Effector memory CD8-positive, alpha-beta T cell (primary cell): Measurements from ENCODE around the gene HSPA1L.
A peak's percentile ranks its signal among the peaks of the same experiment; 100 is the strongest.
"Not testable (repeated sequence)": the region's sequence is repeated elsewhere in the genome, so short reads cannot be mapped to it uniquely, and the experiment has no call there.

Experiments used
- ATAC-seq: fragments of 150-1000 bp; cut with Tn5 transposase; replicated peaks from 2 replicates; pipeline ENCODE4 v1.10.0; 2021; ENCODE audit warnings: mild to moderate bottlenecking, moderate library complexity
- DNase-seq, 3 experiments: peaks; one replicate each; pipeline ENCODE4 v3.0.0; 2021
- H3K27ac Mint-ChIP-seq, 2 donors: one replicate each; pipeline ENCODE4 v1.8.0; 2022; ENCODE audit warnings: mild to moderate bottlenecking in 2 of 2, mixed read lengths in 2 of 2, moderate library complexity in 2 of 2
- H3K27me3 Mint-ChIP-seq, 2 donors: one replicate each; pipeline ENCODE4 v1.8.0; 2022; ENCODE audit warnings: mixed read lengths in 2 of 2
- H3K36me3 Mint-ChIP-seq: one replicate; pipeline ENCODE4 v1.8.0; 2022; ENCODE audit warnings: mild to moderate bottlenecking, moderate library complexity, mixed read lengths; ENCODE audit not compliant: insufficient read depth
- H3K4me1 Mint-ChIP-seq, 2 donors: one replicate each; pipeline ENCODE4 v1.8.0; 2022; ENCODE audit warnings: low read depth in 2 of 2, mixed read lengths in 2 of 2
- H3K4me3 Mint-ChIP-seq, 2 donors: one replicate each; pipeline ENCODE4 v1.8.0; 2022; ENCODE audit warnings: mild to moderate bottlenecking in 2 of 2, mixed read lengths in 2 of 2, moderate library complexity in 2 of 2
- H3K9me3 Mint-ChIP-seq, 2 donors: one replicate each; pipeline ENCODE4 v1.8.0; 2022; ENCODE audit warnings: mixed read lengths in 2 of 2

Gene HSPA1L

GRCh38 chr6:31831350-31832215 is 16.5 kb upstream of the HSPA1L start:
- peak overlapping the region; percentile 87 to 88 for H3K4me3 Mint-ChIP-seq
- H3K9me3 Mint-ChIP-seq = no peaks in the 10 kb centered on the region
- H3K27ac Mint-ChIP-seq = peak overlapping the region in 1 of 2 donors; percentile 44
- ATAC-seq = no peak
- H3K36me3 Mint-ChIP-seq = peaks cover 34% of the 10 kb centered on the region
- H3K27me3 Mint-ChIP-seq = no peaks in the 10 kb centered on the region
- no peak for DNase-seq
- peaks cover 29 to 39% of the 10 kb centered on the region in 2 donors for H3K4me1 Mint-ChIP-seq

DNA sequence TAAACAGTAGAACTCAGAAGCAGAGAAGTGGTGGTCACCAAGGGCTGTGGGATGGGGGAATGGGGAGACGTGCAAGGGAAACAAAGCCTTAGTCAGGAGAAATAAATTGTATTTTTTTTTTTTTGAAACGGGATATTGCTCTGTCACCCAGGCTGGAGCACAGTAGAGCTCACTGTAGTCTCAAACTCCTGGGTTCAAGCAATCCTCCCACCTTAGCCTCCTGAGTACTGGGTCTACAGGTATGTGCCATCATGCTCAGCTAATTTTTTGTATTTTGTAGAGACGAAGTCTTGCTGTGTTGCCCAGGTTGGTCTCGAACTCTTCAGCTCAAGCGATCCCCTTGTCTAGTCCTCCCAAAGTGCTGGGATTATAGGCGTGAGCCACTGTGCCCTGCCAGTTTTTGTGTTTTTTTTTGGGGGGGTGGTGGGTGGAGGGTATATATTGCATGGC is 15.8 kb upstream of the HSPA1L start:
- H3K27me3 Mint-ChIP-seq = no peaks in the 10 kb centered on the region
- H3K27ac Mint-ChIP-seq = peak overlapping the region; percentile 90 to 93
- H3K4me3 Mint-ChIP-seq = peak overlapping the region; percentile 87 to 88
- H3K9me3 Mint-ChIP-seq = no peaks in the 10 kb centered on the region
- ATAC-seq = no peak
- DNase-seq = no peak
- H3K4me1 Mint-ChIP-seq = peaks cover 23 to 35% of the 10 kb centered on the region in 2 donors
- peaks cover 28% of the 10 kb centered on the region for H3K36me3 Mint-ChIP-seq

DNA sequence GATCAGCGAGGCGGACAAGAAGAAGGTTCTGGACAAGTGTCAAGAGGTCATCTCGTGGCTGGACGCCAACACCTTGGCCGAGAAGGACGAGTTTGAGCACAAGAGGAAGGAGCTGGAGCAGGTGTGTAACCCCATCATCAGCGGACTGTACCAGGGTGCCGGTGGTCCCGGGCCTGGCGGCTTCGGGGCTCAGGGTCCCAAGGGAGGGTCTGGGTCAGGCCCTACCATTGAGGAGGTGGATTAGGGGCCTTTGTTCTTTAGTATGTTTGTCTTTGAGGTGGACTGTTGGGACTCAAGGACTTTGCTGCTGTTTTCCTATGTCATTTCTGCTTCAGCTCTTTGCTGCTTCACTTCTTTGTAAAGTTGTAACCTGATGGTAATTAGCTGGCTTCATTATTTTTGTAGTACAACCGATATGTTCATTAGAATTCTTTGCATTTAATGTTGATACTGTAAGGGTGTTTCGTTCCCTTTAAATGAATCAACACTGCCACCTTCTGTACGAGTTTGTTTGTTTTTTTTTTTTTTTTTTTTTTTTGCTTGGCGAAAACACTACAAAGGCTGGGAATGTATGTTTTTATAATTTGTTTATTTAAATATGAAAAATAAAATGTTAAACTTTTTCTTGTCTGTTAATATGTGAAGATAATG is 14.7 kb upstream of the HSPA1L start:
- peak overlapping the region; percentile 90 to 93 for H3K27ac Mint-ChIP-seq
- DNase-seq = no peak
- H3K27me3 Mint-ChIP-seq = no peaks in the 10 kb centered on the region
- H3K4me1 Mint-ChIP-seq = peaks cover 17 to 33% of the 10 kb centered on the region in 2 donors
- H3K36me3 Mint-ChIP-seq = peaks cover 20% of the 10 kb centered on the region
- peak overlapping the region; percentile 87 to 88 for H3K4me3 Mint-ChIP-seq
- peak; percentile 31 for ATAC-seq
- no peaks in the 10 kb centered on the region for H3K9me3 Mint-ChIP-seq

- Mint-ChIP-seq H3K27ac (peak within 1 kb of the TSS; percentile 96 to 97), H3K4me3 (peak within 1 kb of the TSS; percentile 96 to 97)
- DNase-seq = peak; percentile 69 to 75 (median 73)
These were observed 12.4 kb upstream of the HSPA1L start, which contains the start of gene HSPA1B for GRCh38 chr6:31827286-31828079. Gene HSPA1B (plus strand): TSS chr6:31827738. CDS start chr6:31827951, 213 bp downstream.

GRCh38 chr6:31826793-31827285 is 11.8 kb upstream of the HSPA1L start:
- Mint-ChIP-seq H3K9me3 (no peaks in the 10 kb centered on the region), H3K27me3 (no peaks in the 10 kb centered on the region), H3K4me3 (peak overlapping the region; percentile 96 to 97), H3K27ac (peak overlapping the region; percentile 96 to 97), H3K4me1 (peaks cover 23 to 45% of the 10 kb centered on the region in 2 donors), H3K36me3 (peaks cover 18% of the 10 kb centered on the region)
- ATAC-seq = peak; percentile 11
- no peak for DNase-seq

More at GRCh38 chr6:31827286-31828079, 12.4 kb upstream of the HSPA1L start, which contains the start of gene HSPA1B:
- no peaks in the 10 kb centered on the region for H3K27me3 Mint-ChIP-seq
- peak; percentile 67 for ATAC-seq
- peaks cover 12% of the 10 kb centered on the region for H3K36me3 Mint-ChIP-seq
- H3K9me3 Mint-ChIP-seq = no peaks in the 10 kb centered on the region
- peaks cover 18 to 39% of the 10 kb centered on the region in 2 donors for H3K4me1 Mint-ChIP-seq

DNA sequence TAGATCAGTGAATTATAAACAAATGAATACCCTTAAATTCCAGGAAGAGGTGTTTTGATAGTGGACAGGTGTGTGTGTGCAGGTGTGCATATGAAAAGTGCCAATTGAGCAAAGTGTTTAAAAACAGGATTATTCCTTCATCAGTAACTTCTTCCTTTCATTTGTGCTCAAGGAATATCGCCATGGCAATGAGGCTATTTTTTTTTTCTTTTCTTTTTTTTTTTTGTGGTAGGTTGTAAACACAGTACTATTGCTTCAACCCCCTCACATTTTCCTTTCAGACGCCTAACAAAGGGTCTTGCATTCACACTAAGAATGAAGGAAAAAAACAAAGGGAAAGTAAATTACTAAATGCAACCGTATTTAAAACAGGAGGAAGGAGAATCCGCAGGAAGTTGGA is 10.5 kb upstream of the HSPA1L start:
- Mint-ChIP-seq H3K27ac (peak overlapping the region; percentile 96 to 97), H3K9me3 (no peaks in the 10 kb centered on the region), H3K36me3 (peaks cover 21% of the 10 kb centered on the region), H3K4me3 (peak overlapping the region; percentile 96 to 97), H3K27me3 (no peaks in the 10 kb centered on the region), H3K4me1 (peaks cover 25 to 46% of the 10 kb centered on the region in 2 donors)
- DNase-seq (no peak), ATAC-seq (no peak)

GRCh38 chr6:31823592-31824196 is 8.6 kb upstream of the HSPA1L start:
- Mint-ChIP-seq H3K27ac (peak overlapping the region; percentile 35 to 95), H3K4me1 (peaks cover 28 to 40% of the 10 kb centered on the region in 2 donors)

DNA sequence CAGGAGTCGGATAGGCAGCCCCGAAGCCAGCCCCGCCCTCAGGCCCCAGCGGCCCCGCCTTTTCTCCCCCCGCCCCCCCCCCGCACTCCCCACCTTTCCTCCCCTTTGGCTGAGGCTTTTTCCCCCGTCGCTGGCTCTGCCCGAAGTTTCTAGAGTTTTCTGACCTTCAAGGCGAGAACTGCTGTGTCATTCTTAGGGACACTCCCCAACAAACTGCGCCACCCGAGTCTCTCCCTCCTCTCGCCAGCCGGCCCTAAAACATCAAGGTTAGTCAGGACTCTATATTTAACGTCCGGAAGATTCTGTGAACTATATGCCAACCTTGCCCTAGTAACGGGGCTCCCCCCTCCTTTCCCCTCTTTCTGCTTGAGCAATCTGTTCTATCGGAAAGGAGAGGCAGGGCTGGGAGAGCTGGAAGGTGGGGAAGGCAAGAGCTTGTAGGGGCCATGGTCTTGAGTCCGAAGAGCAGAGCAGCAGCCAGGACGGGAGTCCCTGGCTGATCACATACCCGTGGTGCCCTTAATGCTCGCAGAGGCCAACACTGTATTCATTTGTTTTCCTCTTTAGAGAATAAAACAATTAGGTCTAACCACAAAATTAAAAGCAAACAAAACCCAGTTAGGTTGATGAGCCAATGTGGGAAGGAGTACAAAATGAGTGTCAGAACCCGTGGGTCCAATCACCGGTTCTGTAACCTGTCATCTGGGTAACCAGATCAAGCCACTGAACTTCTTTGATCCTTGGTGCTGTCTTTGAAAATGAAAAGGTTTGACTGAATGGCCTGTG is 7.1 kb upstream of the HSPA1L start:
- Mint-ChIP-seq H3K27me3 (no peaks in the 10 kb centered on the region), H3K36me3 (peaks cover 23% of the 10 kb centered on the region), H3K4me1 (peaks cover 35 to 52% of the 10 kb centered on the region in 2 donors), H3K9me3 (no peaks in the 10 kb centered on the region), H3K27ac (peak overlapping the region; percentile 95 to 98), H3K4me3 (peak overlapping the region; percentile 89 to 95)
- peak; percentile 51 for ATAC-seq
- peak; percentile 37 to 47 (median 41) for DNase-seq

More at GRCh38 chr6:31823592-31824196, 8.6 kb upstream of the HSPA1L start:
- not testable (repeated sequence) for H3K27me3 Mint-ChIP-seq, H3K9me3 Mint-ChIP-seq, DNase-seq, ATAC-seq
- H3K36me3 Mint-ChIP-seq = peaks cover 21% of the 10 kb centered on the region
- H3K4me3 Mint-ChIP-seq = peak overlapping the region in 1 of 2 donors; percentile 21

DNA sequence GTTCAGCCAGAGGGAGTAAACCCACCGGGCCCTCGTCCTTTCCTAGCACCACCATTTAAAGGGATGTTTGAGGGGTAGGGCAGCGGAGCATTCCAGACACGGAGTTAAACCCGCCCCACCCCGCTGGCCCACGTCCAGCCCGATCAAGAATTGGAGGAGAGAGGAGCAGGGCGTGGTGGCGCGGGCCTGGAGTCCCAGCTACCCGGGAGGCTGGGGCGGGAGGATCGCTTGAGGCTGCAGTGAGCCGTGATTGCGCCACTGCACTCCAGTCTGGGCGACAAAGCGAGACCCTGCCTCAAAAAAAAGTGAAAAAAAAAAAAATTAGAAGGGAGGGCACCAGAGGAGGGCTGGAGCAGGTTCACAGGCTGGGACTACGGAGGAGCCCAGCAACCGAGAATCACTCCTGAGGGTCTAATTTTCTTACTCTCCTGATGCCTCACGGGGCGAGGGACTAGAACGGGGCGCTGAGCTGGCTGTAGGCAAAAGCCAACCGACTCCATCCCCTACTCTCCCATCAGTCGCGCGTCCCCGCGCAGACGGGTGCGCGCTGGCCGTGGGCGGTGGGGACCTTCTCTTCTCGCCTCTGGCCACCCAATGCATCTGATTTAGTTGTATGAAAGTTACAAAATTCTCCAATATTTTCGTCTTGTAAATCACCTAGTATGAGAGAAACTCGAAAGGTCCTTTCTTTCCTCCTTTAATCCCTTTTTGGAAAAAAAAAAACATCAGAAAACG is 6.4 kb upstream of the HSPA1L start:
- no peaks in the 10 kb centered on the region for H3K27me3 Mint-ChIP-seq
- peaks cover 21% of the 10 kb centered on the region for H3K36me3 Mint-ChIP-seq
- H3K4me3 Mint-ChIP-seq = peak overlapping the region; percentile 89 to 95
- no peaks in the 10 kb centered on the region for H3K9me3 Mint-ChIP-seq
- DNase-seq (no peak), ATAC-seq (peak; percentile 23)
- peaks cover 28 to 46% of the 10 kb centered on the region in 2 donors for H3K4me1 Mint-ChIP-seq
- peak overlapping the region; percentile 95 to 98 for H3K27ac Mint-ChIP-seq

GRCh38 chr6:31820399-31820798 is 5.3 kb upstream of the HSPA1L start:
- ATAC-seq, H3K27ac Mint-ChIP-seq, DNase-seq, H3K27me3 Mint-ChIP-seq, H3K9me3 Mint-ChIP-seq: not testable (repeated sequence)
- Mint-ChIP-seq H3K36me3 (peaks cover 25% of the 10 kb centered on the region), H3K4me1 (peaks cover 28 to 38% of the 10 kb centered on the region in 2 donors), H3K4me3 (peak overlapping the region; percentile 89 to 95)

GRCh38 chr6:31819871-31820299 is 4.8 kb upstream of the HSPA1L start:
- Mint-ChIP-seq H3K4me3 (peak overlapping the region in 1 of 2 donors; percentile 95), H3K36me3 (peaks cover 25% of the 10 kb centered on the region), H3K27ac (peak overlapping the region in 1 of 2 donors; percentile 36), H3K4me1 (peaks cover 30 to 36% of the 10 kb centered on the region in 2 donors), H3K27me3 (no peaks in the 10 kb centered on the region), H3K9me3 (no peaks in the 10 kb centered on the region)
- DNase-seq (no peak), ATAC-seq (no peak)
